Activated T-helper 1 cell treated with anti-CD3 and anti-CD28 coated beads, Interleukin-2, amount 50 U/mL, for 16 hours (primary cell): Measurements from ENCODE around the gene VGLL2.

Source experiments
- DNase-seq, 2 donors: peaks; one replicate each; pipeline ENCODE4 v3.0.0-alpha.2; 2020; ENCODE audit warnings: low read depth in 1 of 2, low spot score in 1 of 2

The VGLL2 gene

GRCh38 chr6:117268924-117269323 lies 3.6 kb downstream of the VGLL2 start:
- no peak for DNase-seq

GRCh38 chr6:117269638-117270054 lies 4.3 kb downstream of the VGLL2 start:
- no peak for DNase-seq

GRCh38 chr6:117270055-117270842 lies 4.9 kb downstream of the VGLL2 start:
- DNase-seq = no peak

GRCh38 chr6:117270843-117271507 lies 5.6 kb downstream of the VGLL2 start:
- no peak for DNase-seq

- DNase-seq = no peak
These were observed 6.9 kb downstream of the VGLL2 start for GRCh38 chr6:117272032-117272866.

- DNase-seq = no peak
These were observed 7.5 kb downstream of the VGLL2 start for GRCh38 chr6:117272891-117273290.

GRCh38 chr6:117275205-117275604 lies 9.8 kb downstream of the VGLL2 start:
- DNase-seq = no peak

- no peak for DNase-seq
These were observed 10.4 kb downstream of the VGLL2 start for GRCh38 chr6:117275711-117276110.

GRCh38 chr6:117276778-117277316 lies 11.5 kb downstream of the VGLL2 start:
- no peak for DNase-seq

- DNase-seq = no peak
These were observed 15.6 kb downstream of the VGLL2 start for GRCh38 chr6:117280922-117281321.

GRCh38 chr6:117288083-117288715 lies 22.8 kb downstream of the VGLL2 start:
- DNase-seq = no peak

- DNase-seq = no peak
These were observed 25.0 kb downstream of the VGLL2 start for GRCh38 chr6:117290173-117290846.

GRCh38 chr6:117298941-117299340 lies 33.6 kb downstream of the VGLL2 start:
- DNase-seq = no peak

GRCh38 chr6:117303323-117303722 lies 38.0 kb downstream of the VGLL2 start:
- no peak for DNase-seq

GRCh38 chr6:117304446-117304845 lies 39.1 kb downstream of the VGLL2 start:
- DNase-seq = no peak

- no peak for DNase-seq
These were observed 41.0 kb downstream of the VGLL2 start for GRCh38 chr6:117306227-117306790.

GRCh38 chr6:117307655-117308054 lies 42.3 kb downstream of the VGLL2 start:
- no peak for DNase-seq

- DNase-seq = no peak
These were observed 43.7 kb downstream of the VGLL2 start for GRCh38 chr6:117309069-117309468.

- DNase-seq = no peak
These were observed 44.3 kb downstream of the VGLL2 start for GRCh38 chr6:117309611-117310010.

GRCh38 chr6:117311310-117311709 lies 46.0 kb downstream of the VGLL2 start:
- DNase-seq = no peak
